Activated CD8-positive, alpha-beta memory T cell treated with anti-CD3 and anti-CD28 coated beads, Interleukin-2, amount 50 U/mL, for 1 hour (primary cell): ENCODE results near the gene PLAGL1.
"Not testable (repeated sequence)": the region's sequence is repeated elsewhere in the genome, so short reads cannot be mapped to it uniquely, and the experiment has no call there.

Experiments
- DNase-seq: peaks from one replicate; pipeline ENCODE4 v3.0.0-alpha.2; 2020; ENCODE audit errors: extremely low read depth

PLAGL1 gene

DNA sequence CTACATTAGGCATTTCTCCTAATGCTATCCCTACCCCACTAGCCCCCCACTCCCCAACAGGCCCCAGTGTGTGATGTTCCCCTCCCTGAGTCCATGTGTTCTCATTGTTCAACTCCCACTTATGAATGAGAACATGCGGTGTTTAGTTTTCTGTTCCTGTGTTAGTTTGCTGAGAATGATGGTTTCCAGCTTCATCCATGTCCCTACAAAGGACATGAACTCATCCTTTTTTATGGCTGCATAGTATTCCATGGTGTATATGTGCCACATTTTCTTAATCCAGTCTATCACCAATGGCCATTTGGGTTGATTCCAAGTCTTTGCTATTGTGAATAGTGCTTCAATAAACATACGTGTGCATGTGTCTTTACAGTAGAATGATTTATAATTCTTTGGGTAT is 1.6 kb upstream of the PLAGL1 start:
- DNase-seq, result not testable (repeated sequence)

DNA sequence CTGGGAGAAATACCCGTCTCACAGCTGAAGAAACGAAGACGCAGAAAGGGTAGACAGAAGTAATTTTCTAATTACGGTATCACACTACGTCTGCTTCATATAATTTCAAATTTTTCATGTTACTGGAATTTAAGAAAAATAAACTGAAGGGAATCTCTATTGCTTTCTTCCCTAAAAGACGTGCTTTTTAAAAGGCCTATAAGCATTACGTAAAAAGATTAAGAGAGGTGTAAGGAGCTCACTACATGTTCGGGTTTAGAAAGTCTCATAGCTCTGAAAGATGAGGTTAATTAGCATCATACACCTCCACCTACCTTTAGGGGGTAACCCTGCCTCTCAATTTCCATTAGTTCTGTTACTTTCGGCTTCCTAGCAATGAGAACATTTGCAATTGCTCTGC is 787 bp upstream of the PLAGL1 start:
- DNase-seq, result no peak

DNA sequence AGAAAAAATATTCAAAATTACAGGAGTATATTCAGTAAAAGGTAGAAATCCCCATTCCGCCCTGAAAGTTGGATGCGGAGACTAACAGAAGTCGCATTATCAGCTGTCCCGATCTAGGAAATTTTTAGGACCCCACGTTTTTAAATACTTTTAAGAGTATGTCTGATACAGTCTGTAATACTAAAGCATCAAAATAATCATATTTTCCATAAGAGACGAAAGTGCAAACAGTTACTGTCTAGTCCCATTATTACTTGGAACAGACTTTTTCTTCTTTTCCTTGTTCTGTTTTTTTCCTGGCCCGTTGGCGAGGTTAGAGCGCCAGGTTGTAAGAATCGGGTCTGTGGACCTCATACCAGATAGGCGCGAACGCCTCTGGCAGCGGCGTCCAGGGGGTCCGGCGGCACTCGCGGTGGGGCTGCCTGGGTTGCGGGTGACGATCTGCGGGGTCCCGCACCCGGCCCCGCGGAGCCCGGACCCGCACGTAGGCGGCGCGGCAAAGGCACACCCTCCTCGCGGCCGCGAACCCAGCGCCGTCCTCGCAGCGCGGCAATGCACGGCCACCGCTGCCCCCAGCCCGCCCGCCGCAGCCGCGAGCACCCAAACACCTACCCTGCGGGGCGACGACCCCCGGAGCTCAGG is 460 bp downstream of the PLAGL1 start:
- DNase-seq, result no peak

DNA sequence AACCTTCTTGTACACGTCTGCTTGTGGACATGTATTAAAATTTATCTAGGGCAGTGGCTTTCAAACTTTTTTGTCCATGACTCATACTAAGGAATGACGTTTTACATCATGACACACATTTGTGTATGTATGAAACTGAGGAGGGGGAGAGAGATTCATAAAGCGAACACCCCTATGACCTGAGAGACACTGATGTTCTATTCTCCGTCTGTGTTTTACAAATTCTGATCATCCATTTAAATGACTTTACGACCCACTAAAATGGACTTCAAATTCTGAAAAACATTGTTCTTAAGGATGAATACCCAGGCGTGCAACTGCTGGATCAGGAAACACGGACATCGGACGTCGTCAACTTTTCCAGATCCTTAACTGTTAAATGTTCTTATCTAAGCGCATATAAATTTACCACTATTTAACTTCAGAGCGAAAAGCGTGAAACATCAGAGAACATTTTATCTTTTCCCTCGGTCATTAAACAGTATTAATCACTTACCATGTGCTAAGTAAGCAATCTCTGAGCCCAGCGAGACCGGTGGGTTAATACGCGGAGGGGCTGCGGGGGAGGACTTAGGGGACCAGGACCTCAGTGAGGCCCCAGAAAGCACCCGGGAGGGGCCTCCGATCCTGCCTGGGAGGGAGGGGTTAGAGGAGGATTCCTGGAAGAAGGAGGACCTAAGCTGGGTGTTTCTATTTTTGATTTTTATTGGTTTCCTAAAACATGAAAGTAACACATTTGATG is 1.2 kb downstream of the PLAGL1 start:
- no peak for DNase-seq

DNA sequence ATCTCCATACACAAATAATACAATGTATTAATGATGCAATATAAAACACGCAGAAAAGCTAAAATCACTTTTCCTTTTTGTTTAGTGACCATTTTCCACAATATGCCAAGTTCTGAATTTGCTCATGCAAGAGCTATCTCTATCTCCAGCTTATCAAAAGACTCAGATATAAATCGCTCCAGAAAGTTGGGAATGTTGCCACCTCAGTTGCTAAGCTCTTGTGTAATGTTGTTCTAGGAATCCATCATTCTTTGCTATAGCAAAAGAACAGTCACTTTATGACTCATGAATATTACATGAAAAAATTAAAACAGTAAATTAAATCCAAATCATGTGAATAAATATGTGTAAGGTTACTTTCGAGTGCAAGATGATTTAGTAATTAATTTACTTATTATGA is 8.7 kb downstream of the PLAGL1 start:
- DNase-seq, result no peak

DNA sequence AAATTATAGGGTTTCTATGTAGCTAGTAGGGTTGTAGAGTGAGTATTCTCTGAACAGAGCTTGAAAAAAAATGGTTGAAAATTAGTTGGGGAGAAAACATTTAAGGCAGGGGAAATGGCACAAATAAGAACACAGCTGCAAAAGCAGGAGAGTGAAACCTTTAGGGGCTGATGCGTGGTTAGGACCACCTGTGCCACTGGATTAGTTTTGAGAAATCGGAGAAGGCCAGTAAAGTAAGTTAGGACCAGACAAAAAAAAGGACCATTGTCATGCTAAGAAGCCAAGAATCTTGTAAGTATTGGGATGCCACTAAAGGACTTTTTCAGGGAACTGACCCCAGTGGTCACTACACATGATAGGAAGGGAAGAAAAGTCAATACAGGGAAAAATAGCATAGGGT is 9.4 kb downstream of the PLAGL1 start:
- no peak for DNase-seq

DNA sequence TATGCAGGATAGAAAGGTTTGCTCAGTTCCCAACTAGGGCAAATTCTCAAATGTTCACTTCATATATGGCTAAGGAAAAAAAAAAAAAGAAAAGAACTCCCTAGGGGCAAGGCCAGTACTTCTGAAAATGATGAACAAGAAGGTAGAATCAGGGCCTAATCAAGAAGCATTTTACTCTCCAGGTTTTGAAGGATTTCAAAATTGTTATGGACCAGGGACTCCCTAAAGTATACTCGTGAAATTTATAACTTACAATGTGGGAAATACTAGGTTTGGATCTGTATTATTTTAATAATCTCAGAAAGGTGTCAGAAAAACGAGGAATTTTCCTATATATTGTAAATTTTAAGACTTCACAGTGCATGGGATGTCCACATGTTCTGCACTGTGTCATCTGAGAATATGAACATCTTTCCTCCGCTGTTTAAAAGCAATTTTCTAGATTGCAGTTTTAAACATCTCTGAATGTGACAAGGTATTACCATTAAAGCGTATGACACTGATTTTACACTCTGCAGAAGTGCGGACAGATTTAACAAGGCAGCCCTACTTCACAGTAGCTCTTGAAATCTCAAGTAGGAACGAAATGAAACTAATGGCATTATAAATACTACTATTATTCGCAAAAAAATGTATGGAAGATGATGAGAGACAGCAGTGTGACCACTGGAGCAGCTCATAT is 14.0 kb downstream of the PLAGL1 start:
- no peak for DNase-seq

DNA sequence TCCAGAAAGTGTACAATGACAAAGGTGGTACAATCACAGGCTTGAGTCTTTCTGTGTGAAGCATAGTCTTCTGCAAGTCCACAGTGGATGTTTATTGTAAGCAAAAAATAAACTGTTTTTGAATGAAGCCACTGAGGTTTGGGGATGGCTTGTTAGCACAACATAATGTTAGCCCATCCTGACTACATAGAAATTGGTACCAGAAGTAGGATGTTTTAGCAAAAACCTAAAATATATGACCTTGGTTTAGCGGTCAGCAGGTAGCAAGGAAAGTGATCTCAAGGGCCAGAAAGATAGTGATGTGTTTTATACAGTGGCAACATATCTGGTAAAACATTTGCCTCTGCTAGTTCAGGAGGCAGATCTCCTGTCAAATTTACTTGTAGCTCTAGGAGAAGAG is 15.8 kb downstream of the PLAGL1 start:
- no peak for DNase-seq

DNA sequence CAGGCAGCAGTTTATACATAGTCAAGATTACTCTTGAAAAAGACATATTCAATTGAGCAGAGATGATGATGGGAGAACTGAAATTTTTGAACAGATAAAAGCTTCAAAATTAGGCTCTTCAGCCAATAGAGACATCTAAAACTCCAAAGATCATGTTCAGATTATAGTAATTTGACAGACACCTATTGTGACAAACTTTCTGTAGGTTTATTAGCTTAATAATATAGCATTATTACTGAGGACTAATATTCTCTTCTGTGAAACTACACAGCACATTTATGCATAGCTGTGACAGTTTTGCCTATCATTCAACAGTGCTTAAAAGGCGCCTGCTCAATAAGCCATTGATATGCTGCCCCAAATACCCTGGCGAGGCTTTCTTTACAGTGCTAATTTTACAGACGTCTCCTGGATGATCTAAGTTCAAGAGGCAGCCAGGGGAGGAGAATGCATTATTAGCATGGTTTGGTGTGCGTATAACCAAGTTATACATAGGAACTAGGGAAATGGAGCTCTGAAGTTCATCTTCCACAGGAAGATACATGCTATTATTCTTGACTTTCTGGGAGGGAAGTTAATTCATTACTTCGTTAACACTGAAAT is 21.5 kb downstream of the PLAGL1 start:
- DNase-seq, result no peak

DNA sequence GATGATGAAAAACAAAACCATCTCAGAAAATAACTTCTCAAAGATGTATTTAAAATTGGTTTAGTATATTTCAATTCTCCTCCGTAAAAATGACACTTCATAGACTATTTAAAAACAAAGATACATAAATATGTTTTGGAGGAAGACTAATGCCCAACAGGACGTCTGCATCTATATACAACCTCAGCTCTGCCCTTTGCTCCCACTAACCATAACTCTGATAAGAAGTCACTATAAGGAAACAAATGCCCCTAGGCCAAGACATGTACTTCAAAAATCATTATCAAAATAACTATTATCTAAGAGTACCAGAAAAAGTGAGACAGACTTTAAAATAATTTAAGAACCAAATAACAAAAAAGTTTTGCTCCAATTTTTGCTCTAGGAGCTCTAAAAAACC is 23.4 kb downstream of the PLAGL1 start:
- no peak for DNase-seq

DNA sequence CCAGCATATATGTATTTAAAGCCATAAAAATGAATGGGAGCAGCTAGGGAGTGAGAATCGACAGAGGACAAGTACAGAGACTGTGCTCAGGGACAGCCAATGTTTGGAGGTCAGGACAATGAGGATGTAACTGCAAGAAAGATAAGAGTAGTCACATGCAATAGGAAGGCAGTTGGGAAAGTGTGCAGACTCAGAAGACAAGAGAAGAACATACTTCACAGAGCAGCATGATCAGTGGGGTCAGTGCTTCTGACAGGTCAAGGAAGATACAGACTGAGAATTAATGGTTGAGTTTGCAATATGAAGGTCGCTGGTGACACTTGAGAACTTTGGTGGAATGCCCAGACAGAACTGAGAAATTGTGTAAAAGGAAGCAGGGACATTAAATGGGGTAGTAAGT is 25.1 kb downstream of the PLAGL1 start:
- DNase-seq, result no peak

DNA sequence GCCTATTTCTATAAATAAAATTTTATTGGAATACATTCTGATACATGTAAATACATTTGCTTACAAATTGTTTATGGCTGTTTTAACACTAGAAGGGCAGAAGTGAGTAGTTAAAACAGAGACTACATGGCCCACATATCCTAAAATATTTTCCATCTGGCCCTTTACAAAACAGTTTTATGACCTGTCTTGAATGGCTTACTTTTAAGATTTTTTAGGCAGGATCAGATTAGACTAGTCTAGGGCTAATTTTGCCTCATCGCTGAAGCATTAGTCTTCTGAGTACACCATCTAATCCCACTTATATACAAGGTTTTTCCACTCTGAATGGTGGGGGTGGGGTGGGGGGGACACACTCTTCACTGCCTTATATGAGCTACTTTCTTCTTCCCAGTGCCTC is 27.1 kb downstream of the PLAGL1 start:
- no peak for DNase-seq

DNA sequence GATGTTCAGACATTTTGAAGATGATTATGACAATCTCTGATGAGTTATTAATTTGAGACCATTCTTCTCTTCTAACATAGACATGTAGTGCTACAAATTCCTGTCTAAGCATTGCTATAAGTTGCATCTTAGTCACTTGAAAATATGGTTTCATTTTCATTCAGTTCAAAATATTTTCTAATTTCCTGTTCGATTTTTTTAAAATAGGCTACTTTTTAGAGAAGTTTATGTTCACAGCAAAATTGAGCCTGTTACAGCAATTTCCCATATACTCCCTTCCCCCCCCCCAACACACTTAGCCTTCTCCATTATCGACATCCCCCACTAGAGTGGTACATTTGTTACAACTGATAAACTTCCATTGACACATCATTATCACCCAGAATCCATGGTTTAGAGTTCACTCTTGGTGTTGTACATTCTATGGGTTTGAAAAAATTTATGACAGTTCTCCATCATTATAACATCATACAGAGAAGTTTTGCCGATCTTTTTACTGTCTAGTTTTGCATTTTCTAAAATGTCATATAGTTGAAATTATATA is 31.2 kb downstream of the PLAGL1 start:
- DNase-seq, result no peak

DNA sequence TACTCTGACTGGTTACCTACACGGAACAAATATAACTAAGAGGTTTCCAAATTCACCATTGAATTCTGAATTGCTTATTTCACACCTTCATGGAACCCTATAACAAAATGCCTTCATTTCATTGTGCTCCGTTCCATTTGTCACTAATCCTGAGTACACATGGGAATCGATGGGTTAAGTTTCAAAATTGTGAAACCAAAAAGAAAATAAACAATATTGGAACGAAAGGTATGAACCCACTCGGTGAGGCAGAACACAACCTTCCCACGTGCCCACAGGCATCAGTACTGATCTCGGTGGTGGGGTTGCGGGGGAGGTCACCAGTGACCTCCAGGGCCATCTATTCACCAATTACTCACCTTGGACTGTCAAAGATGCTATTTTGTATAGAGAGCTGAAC is 34.0 kb downstream of the PLAGL1 start:
- no peak for DNase-seq

DNA sequence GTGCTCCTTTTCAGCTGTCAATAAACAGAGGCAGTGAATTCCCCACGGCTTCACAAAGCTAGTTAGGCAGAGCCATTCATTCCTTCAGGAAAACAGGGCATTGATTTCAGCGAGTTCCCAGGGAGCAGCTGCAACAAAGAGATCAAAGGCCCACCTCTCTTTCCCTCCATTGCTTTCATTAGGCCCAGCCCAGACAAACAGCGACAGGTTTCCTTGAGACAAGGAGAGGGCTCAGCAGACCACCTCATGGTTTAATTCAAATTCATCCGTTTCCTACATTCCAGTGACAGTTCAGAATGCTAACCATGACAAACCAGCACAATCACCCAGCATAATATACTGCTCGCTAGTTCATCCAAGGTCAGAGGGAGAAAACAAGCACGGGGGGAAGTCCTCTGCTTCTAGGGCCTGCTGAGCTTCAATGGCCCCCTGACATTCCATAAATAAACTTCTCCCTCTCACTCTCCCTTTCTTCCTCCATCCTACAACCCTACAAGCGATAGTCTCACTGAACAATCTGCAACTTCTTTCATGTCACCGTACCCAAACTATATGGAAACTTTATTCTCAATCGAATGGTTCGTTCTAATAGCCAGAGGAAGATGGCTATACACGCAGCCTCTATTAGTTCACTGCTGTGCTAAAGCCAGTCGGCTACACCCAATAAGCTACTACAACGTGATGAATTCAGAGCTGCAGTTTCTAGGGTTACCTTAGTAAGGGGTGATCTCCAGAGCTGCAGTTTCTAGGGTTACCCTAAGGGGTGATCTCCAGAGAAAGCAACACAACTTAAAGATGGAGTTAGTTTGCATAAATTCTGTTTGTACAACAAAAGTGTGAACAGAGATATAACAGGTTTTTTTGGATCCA is 34.7 kb downstream of the PLAGL1 start:
- no peak for DNase-seq

DNA sequence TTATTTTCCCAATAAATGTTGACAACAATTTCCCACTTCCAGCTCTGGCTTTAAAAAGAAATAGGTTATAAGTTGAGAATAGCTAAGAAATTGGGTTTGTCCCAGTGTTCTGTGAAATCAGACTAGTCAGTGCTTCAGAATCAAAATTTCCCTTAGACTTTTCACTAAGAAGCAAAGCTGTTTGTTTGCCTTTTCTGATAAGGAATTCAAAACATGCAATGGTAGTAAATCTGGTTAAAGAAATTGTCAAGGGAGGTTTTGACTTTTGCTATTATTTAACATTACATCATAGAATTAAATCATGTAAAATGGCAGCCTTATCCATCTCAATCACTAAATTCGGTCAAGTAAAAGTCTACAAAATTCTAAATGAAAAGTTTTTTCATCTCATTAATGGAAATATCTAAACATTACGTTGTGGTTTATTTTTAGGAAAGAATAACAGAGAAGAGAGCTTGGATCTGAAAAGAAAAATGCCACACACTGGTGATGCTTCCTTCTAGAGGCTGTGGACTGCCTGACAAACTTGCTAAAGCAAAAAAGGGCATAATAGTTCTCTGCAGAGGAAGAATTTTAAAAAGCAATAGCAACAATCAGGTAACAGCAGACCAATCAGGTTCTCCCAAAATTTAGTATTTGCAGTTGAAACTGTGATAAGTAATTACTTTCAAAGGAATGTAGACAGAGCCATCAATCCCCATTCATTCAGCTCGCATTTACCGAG is 36.4 kb downstream of the PLAGL1 start:
- no peak for DNase-seq

DNA sequence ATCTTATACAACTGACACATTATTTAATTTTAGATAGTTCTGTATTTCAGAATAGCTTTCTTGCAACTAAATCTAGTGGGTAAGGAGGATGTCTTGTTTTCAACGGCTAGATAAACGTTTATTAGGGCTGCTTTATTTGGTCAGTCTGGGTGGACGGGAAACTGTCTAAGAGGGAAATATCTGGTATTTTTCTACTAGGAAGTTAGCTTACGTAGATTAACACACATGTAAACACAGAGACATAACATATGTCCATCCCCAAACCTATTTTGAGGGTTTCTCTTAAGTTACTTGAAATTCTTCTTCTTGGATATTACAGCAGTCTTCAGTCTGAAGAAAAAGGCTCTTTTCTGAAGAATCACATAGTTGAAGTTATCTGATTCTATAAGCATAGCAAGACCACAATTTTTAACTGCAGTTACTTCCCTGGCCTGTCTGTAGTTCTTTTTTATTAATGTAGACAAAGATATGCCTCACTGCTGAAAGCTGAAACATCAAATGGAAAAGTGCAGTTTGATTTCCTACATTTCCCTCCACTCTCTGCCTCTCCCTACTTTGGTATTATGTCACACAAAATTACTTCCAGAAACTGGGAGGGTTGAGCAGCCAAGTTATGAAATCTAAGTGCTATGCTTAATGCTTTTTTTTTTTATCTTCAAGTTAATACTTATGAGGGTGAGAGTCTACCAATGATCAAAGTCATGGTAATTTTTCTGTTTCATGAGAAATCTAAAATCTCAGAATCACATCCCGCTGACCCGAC is 37.4 kb downstream of the PLAGL1 start:
- no peak for DNase-seq

DNA sequence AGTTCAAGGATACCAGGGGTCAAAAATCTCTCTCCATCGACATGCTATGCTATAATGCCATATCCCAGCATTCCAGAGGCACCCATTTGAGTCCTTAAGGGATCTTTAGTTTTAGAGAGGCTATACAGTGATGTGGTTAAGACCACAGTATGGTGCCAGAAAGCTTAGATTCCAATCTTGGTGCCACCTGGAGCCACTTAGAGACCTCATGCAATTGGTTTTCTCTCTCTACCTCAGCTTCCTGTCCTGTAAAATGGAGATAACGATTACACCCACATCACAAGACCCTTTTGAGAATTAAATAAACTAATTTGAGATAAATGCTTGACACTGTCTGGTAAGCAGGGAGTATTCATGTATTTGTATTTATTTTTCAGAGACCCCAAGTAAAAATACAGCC is 39.0 kb downstream of the PLAGL1 start:
- no peak for DNase-seq

DNA sequence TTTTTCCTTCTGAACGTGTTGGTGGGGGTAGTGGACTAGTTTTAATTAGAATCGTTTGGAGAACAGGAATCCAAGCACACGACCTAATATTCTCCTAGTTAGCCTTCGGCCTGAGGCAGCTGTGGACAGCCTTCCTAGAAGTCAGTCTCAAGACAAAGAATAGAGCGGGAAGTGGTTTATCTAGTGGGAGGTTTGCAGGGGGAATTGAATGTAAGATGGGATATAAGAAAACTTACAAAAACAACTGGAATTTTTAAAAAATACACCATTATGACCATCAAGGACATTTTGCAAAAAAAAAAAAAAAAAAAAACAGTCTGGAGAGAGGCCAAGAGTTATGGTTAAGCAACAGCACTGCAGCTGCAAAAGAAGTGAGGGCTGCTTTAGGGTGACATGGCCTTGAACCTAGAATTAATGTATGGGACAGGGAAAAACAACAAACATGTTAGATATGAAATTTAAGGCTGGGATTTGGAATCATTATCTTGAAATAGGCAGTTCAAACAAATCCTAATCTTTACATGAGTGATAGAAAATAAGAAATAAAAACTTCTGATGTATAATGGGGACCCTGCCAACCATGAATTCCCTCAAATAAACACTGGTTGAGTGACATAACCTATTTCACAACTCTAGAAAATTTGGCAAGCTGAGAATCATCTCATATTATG is 40.2 kb downstream of the PLAGL1 start:
- no peak for DNase-seq

DNA sequence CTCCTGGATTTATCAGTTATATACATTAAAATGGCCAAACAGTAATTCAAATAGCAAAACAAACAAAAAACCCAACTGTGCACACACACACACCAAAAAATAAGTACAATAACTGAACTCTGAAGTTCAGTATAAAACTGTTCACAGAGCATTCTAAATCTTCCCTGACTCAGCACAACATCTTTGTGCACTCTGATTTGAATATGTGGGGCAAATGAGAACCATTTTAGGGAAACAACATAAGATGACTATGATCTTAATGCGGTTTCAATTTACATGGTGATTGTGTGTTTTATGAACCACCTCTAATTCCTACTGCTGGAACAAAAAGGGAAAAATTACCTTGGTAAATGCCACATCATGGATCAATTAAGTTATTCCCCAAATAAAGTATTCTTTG is 41.7 kb downstream of the PLAGL1 start:
- DNase-seq, result no peak
